ENCODE measurements around the gene CEMIP. TPM values are rescaled to one million over a fixed set of nuclear protein-coding genes. Genes with fewer than 3 reads are reported as not detected.

CEMIP gene
- total RNA-seq, 2 donors from 2014 or later, result 2.2 TPM; not detected in 1

DNA sequence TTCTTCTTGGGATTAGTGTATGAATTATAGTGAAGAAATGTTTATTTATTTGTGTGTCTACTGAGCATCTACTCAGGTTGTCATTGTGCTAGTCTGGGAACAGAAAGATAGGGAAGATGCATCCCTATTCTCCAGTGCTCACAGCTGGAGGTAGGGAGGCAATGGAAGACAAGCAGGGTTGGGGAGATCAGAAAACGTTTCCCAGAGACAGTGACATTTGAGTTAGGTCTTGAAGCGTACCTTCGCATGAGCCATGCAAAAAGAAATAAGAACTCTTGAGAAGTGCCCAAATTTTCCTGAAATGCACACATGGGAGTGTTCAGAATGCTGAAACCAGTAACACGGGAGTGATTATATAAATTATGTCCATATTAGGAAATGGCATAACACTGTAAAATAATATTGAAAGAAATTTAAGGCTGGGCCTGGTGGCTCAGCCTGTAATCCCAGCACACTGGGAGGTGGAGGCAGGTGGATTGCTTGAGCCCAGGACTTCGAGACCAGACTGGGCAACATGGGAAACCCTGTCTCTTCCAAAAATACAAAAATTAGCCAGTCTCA is 5.3 kb upstream of the CEMIP start:
- no peak overlapping the region for H3K4me3 ChIP-seq (ENCODE audit: low read length)
- H3K9ac ChIP-seq (ENCODE audit: extremely low read depth, low read length, poor library complexity, severe bottlenecking), result no peak overlapping the region
- H3K27me3 Mint-ChIP-seq (ENCODE audit: insufficient read depth), result peaks cover 20% of the 10 kb centered on the region
- H3K4me1 ChIP-seq (ENCODE audit: control insufficient read depth, insufficient read depth, low read length), result no peaks in the 10 kb centered on the region
- no peak overlapping the region for H3K27ac Mint-ChIP-seq
- no peak for DNase-seq
- no peak overlapping the region for H3K4me3 Mint-ChIP-seq
- H3K36me3 Mint-ChIP-seq (ENCODE audit: low read depth), result no peaks in the 10 kb centered on the region
- no peaks in the 10 kb centered on the region for H3K9me3 Mint-ChIP-seq
- H3K4me1 Mint-ChIP-seq, result peaks cover 2% of the 10 kb centered on the region
- no peaks in the 10 kb centered on the region for H3K36me3 ChIP-seq (ENCODE audit: control insufficient read depth, insufficient read depth, low read length)
- TF ChIP-seq, protein P1, sequence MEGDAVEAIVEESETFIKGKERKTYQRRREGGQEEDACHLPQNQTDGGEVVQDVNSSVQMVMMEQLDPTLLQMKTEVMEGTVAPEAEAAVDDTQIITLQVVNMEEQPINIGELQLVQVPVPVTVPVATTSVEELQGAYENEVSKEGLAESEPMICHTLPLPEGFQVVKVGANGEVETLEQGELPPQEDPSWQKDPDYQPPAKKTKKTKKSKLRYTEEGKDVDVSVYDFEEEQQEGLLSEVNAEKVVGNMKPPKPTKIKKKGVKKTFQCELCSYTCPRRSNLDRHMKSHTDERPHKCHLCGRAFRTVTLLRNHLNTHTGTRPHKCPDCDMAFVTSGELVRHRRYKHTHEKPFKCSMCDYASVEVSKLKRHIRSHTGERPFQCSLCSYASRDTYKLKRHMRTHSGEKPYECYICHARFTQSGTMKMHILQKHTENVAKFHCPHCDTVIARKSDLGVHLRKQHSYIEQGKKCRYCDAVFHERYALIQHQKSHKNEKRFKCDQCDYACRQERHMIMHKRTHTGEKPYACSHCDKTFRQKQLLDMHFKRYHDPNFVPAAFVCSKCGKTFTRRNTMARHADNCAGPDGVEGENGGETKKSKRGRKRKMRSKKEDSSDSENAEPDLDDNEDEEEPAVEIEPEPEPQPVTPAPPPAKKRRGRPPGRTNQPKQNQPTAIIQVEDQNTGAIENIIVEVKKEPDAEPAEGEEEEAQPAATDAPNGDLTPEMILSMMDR (conservative IDR thresholded peaks at IDR 0.05), result no peak
- 76 to 84% methylated on average over 5 of the region's 5 CpGs for whole genome bisulfite sequencing, 2 experiments (ENCODE audit: insufficient coverage in 1 of 2, insufficient read length in 1 of 2)
- no peak overlapping the region for H3K27ac ChIP-seq (ENCODE audit: low read depth, low read length)
- no peaks in the 10 kb centered on the region for H3K9me3 ChIP-seq (ENCODE audit: control insufficient read depth, low read length)
- peaks cover 23% of the 10 kb centered on the region for H3K27me3 ChIP-seq (ENCODE audit: control insufficient read depth, insufficient read depth, low read length, poor library complexity, severe bottlenecking)

DNA sequence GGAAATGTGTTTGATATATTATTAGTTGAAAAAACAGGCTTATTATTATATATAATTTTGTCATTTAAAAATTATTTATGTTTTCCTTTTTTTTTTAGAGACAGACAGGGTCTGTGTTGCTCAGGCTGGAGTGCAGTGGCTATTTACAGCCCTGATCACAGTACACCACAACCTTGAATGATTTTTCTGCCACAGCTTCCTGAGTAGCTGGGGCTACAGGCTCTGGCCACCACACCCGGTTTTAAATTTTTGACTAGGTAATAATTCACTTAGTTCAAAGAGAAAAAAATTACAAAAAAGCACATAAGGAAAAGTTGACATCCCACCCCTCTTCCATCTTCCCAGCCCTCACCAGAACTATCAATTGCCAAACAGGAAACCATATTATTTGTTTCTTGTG is 4.7 kb upstream of the CEMIP start:
- DNase-seq, result no peak
- Mint-ChIP-seq H3K27ac (no peak overlapping the region), H3K9me3 (no peaks in the 10 kb centered on the region), H3K36me3 (ENCODE audit: low read depth) (no peaks in the 10 kb centered on the region), H3K4me1 (peaks cover 2% of the 10 kb centered on the region), H3K27me3 (ENCODE audit: insufficient read depth) (peaks cover 25% of the 10 kb centered on the region), H3K4me3 (no peak overlapping the region)
- Histone ChIP-seq H3K36me3 (ENCODE audit: control insufficient read depth, insufficient read depth, low read length) (no peaks in the 10 kb centered on the region), H3K4me1 (ENCODE audit: control insufficient read depth, insufficient read depth, low read length) (no peaks in the 10 kb centered on the region), H3K27me3 (ENCODE audit: control insufficient read depth, insufficient read depth, low read length, poor library complexity, severe bottlenecking) (peaks cover 28% of the 10 kb centered on the region), H3K27ac (ENCODE audit: low read depth, low read length) (no peak overlapping the region), H3K4me3 (ENCODE audit: low read length) (no peak overlapping the region), H3K9ac (ENCODE audit: extremely low read depth, low read length, poor library complexity, severe bottlenecking) (no peak overlapping the region), H3K9me3 (ENCODE audit: control insufficient read depth, low read length) (no peaks in the 10 kb centered on the region)
- WGBS, 2 experiments (ENCODE audit: insufficient coverage in 1 of 2, insufficient read length in 1 of 2), result 89% methylated on average over 1 of the region's 1 CpG; no CpG with 5 or more reads in 1 of the 2 experiments
- TF ChIP-seq, protein P1 (conservative IDR thresholded peaks at IDR 0.05), result no peak

DNA sequence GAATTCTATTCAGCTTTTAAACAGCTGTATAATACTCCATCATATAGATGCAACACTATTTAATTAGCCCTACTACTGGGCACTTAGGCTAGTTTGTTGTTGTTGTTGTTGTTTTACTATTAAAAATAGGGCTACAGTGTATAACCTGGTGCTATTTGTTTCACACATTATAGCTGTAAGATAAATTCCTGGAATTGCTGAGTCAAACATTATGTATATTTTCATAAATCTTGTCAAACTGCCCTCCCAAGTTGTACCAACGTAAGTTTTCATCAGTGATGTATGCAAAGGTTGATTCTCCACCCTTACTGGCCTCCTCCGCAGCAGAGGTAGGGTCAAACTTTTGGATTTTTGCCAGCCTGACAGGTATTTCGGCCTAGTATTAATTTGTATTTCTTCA is 3.8 kb upstream of the CEMIP start:
- Mint-ChIP-seq H3K36me3 (ENCODE audit: low read depth) (no peaks in the 10 kb centered on the region), H3K27me3 (ENCODE audit: insufficient read depth) (peaks cover 34% of the 10 kb centered on the region), H3K4me3 (no peak overlapping the region), H3K4me1 (peaks cover 7% of the 10 kb centered on the region), H3K27ac (no peak overlapping the region), H3K9me3 (no peaks in the 10 kb centered on the region)
- Histone ChIP-seq H3K9ac (ENCODE audit: extremely low read depth, low read length, poor library complexity, severe bottlenecking) (no peak overlapping the region), H3K9me3 (ENCODE audit: control insufficient read depth, low read length) (no peaks in the 10 kb centered on the region), H3K4me1 (ENCODE audit: control insufficient read depth, insufficient read depth, low read length) (no peaks in the 10 kb centered on the region), H3K4me3 (ENCODE audit: low read length) (no peak overlapping the region), H3K27me3 (ENCODE audit: control insufficient read depth, insufficient read depth, low read length, poor library complexity, severe bottlenecking) (peaks cover 36% of the 10 kb centered on the region), H3K27ac (ENCODE audit: low read depth, low read length) (no peak overlapping the region), H3K36me3 (ENCODE audit: control insufficient read depth, insufficient read depth, low read length) (no peaks in the 10 kb centered on the region)
- DNase-seq, result no peak
- TF ChIP-seq, protein P1 (conservative IDR thresholded peaks at IDR 0.05), result no peak
- WGBS, 2 experiments (ENCODE audit: insufficient coverage in 1 of 2, insufficient read length in 1 of 2), result 95 to 100% methylated on average over 1 to 3 of the region's 3 CpGs
